Transverse colon (tissue), 4 donors: ENCODE data around the gene LY86. TPM values are rescaled to one million over a fixed set of nuclear protein-coding genes. Genes with fewer than 3 reads are reported as not detected.
A peak's percentile ranks its signal among the peaks of the same experiment; 100 is the strongest.

ENCODE experiments used
- DNase-seq: peaks from one replicate; pipeline ENCODE4 v3.0.0-alpha.2; 2019
- H3K27ac ChIP-seq, 4 donors: fragments of 200-600 bp; sonication (generic); 2 replicates each; pipeline ENCODE4 v1.5.1; 2016 to 2018; ENCODE audit warnings: inconsistent platforms in 4 of 4
- H3K27me3 ChIP-seq: fragments of 200-600 bp; sonication (generic); 2 replicates; pipeline ENCODE4 v1.5.1; 2017; ENCODE audit warnings: inconsistent platforms
- H3K36me3 ChIP-seq, 4 donors: fragments of 200-600 bp; sonication (generic); 2 replicates each; pipeline ENCODE4 v1.5.1; 2017 to 2019; ENCODE audit warnings: inconsistent platforms in 4 of 4
- H3K4me1 ChIP-seq, 4 donors: fragments of 200-600 bp; sonication (generic); 2 replicates each; pipeline ENCODE4 v1.5.1; 2017 to 2020; ENCODE audit warnings: inconsistent platforms in 4 of 4
- H3K4me3 ChIP-seq, 4 donors: fragments of 200-600 bp; sonication (generic); 1 replicate in 1 of 4; 2 replicates in 3 of 4; pipeline versions ENCODE4 v1.5.1 to v1.6.1; 2017 to 2019; ENCODE audit warnings: inconsistent platforms in 4 of 4
- H3K9me3 ChIP-seq, 2 donors: fragments of 200-600 bp; sonication (generic); 2 replicates each; pipeline ENCODE4 v1.5.1; 2017 to 2019; ENCODE audit warnings: inconsistent platforms in 2 of 2
- EP300 ChIP-seq: sonication (generic); formaldehyde crosslinking; IDR thresholded peaks from one replicate; pipeline ENCODE4 v1.6.1; 2017; ENCODE audit warnings: antibody characterized with exemption, low read depth
- POLR2A ChIP-seq: fragments of 450-650 bp; IDR thresholded peaks from one replicate; pipeline ENCODE4 v1.6.1; 2016; ENCODE audit warnings: antibody characterized with exemption, mild to moderate bottlenecking, moderate library complexity
- POLR2AphosphoS5 ChIP-seq, 3 donors: sonication (generic); formaldehyde crosslinking; IDR thresholded peaks; one replicate each; pipeline ENCODE4 v1.6.1; 2016; ENCODE audit warnings: antibody characterized with exemption in 3 of 3
- WGBS, 2 donors: methylation state at CpG; one replicate each; pipeline ENCODE4 v1.1.5; 2018; ENCODE audit warnings: low coverage in 1 of 2; 5-methylcytosine and 5-hydroxymethylcytosine counted together
- in situ Hi-C, 4 donors: fragments of 200-750 bp; cut with MboI; loops; one replicate each; pipeline versions ENCODE4 v1.15.0 to v1.15.1; 2017; ENCODE audit warnings: low sequenced_read_pairs in 3 of 4, low pct_ligation_motif_present in 1 of 4, low pct_unique_long_range_greater_than_20kb in 1 of 4
- intact Hi-C: fragments of 100-400 bp; cut with DNase I; formaldehyde crosslinking; loops from one replicate; pipeline ENCODE4 v1.15.1; 2023; ENCODE audit warnings: low total_unique reads
- total RNA-seq, 4 donors: library from RNA; depleted of rRNA; stranded (reverse); fragments of >200 nt; gene quantifications; one replicate each; pipeline ENCODE4 v1.1.0, GENCODE V29; 2016
- TF ChIP-seq, protein P1 (sequence below), 5 experiments: fragments of 200-600 bp in 3 of 5; fragments of 450-650 bp in 2 of 5; sonication (generic) in 3 of 5; IDR thresholded peaks; 1 replicate in 2 of 5; 2 replicates in 3 of 5; pipeline ENCODE4 v1.5.1; 2016 to 2017; ENCODE audit warnings: antibody characterized with exemption in 5 of 5, inconsistent platforms in 3 of 5, mild to moderate bottlenecking in 2 of 5, moderate library complexity in 1 of 5

Gene LY86
- total RNA-seq, 4 donors from 2014 or later = 10.0 TPM; not detected in 3

DNA sequence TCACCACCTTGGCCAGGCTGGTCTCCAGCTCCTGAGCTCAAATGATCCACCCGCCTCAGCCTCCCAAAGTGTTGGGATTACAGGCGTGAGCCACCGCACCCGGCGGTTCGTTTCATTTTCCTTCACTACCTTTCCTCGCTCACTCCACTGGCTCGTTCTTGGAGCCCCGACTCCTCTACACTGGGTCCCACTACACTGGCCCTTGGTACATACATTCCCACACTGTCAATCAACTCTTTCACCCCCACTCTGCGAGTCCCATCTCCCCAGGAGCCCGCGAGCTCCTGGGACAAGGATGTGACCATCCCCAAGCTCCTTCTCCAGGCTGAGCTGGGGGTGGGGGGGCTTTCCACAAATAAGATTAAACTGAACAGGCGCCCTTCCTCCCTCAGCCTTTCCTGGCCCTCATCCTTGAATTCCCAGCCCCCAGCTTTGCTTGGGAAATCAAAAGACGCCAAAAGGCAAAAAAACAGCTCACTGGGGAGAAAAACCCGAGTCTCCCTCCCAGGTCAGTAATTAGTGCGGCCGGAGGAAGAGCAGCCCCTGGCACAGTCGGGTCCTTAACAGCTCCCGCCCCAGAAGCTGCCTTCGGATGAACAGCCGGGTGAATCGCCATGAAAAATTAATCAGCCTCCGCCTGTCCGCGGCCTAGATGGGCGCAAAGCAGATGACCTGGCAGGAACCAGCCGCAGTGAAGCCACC lies 42.8 kb upstream of the LY86 start:
- H3K9me3 ChIP-seq = no peaks in the 10 kb centered on the region
- H3K4me3 ChIP-seq = peak overlapping the region in 2 of 4 donors; percentile 30 to 44
- in situ Hi-C loops (loop anchor here in 3 of 4 donors (25.0 kb wide), 1 partner anchor 483 kb away; no protein-coding TSS in a partner anchor), intact Hi-C loops (loop anchor here (5.0 kb wide), 2 partner anchors 488 to 1403 kb away; no protein-coding TSS in a partner anchor)
- H3K4me1 ChIP-seq = peaks cover 10 to 12% (median 11%) of the 10 kb centered on the region in 4 donors
- WGBS, 2 donors = 46 to 72% methylated on average over 11 to 27 of the region's 27 CpGs
- peaks cover 41% of the 10 kb centered on the region for H3K27me3 ChIP-seq
- no peak overlapping the region for H3K27ac ChIP-seq
- H3K36me3 ChIP-seq = no peaks in the 10 kb centered on the region
- TF ChIP-seq POLR2AphosphoS5 (IDR thresholded peaks at IDR 0.05) = no peak
- TF ChIP-seq POLR2A = no peak
- TF ChIP-seq EP300 = no peak
- TF ChIP-seq, protein P1, sequence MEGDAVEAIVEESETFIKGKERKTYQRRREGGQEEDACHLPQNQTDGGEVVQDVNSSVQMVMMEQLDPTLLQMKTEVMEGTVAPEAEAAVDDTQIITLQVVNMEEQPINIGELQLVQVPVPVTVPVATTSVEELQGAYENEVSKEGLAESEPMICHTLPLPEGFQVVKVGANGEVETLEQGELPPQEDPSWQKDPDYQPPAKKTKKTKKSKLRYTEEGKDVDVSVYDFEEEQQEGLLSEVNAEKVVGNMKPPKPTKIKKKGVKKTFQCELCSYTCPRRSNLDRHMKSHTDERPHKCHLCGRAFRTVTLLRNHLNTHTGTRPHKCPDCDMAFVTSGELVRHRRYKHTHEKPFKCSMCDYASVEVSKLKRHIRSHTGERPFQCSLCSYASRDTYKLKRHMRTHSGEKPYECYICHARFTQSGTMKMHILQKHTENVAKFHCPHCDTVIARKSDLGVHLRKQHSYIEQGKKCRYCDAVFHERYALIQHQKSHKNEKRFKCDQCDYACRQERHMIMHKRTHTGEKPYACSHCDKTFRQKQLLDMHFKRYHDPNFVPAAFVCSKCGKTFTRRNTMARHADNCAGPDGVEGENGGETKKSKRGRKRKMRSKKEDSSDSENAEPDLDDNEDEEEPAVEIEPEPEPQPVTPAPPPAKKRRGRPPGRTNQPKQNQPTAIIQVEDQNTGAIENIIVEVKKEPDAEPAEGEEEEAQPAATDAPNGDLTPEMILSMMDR (IDR thresholded peaks at IDR 0.05) = no peak
- DNase-seq = no peak

DNA sequence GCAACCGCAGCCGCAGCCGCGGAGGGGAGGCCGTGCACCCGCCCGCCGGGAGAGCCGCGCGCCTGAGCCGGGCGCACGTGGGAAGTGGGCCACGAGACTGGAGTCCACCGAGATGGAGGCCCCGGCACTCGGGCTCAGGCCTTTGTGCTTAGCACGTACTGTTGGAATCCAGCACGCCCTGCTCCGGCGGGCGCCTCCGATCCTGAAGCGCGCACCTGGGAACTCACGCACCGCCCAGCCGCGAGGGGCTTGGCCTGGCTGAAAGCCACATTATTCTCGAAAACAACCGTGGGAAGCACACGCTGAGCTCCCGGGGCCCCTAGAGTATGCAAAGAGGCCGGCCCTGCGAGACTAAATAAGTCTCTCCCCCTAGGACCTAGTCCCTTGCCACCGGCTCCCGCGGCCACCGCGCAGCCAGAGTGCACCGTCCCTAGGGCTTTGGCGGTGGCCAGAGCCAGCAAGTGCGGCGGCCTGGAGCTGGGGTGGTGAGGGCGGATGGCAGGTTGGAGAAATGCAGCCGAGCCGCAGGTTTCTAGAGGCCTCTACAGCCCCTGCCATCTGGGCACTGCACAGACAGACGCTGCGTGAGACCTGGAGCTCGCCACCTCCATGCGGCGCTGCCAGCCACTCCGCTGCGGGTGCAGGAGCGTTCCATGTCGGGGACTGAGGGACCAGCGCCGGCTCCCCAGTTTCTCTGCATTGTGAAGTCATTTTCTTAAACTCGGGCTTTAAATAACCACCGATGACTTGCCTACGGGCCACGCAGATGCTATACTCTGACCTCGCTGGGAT lies 42.0 kb upstream of the LY86 start:
- in situ Hi-C loops (loop anchor here in 3 of 4 donors (25.0 kb wide), 1 partner anchor 484 kb away; no protein-coding TSS in a partner anchor), intact Hi-C loops (loop anchor here (5.0 kb wide), 2 partner anchors 489 to 1404 kb away; no protein-coding TSS in a partner anchor)
- TF ChIP-seq POLR2AphosphoS5 (IDR thresholded peaks at IDR 0.05) (no peak), POLR2A (no peak), EP300 (no peak)
- TF ChIP-seq, protein P1 (IDR thresholded peaks at IDR 0.05) = no peak
- peaks cover 10 to 12% (median 11%) of the 10 kb centered on the region in 4 donors for H3K4me1 ChIP-seq
- H3K36me3 ChIP-seq = no peaks in the 10 kb centered on the region
- WGBS, 2 donors = 1 to 8% methylated on average over 2 to 49 of the region's 64 CpGs
- H3K4me3 ChIP-seq = peak overlapping the region; percentile 7 to 44 (median 22)
- peak; percentile 14 for DNase-seq
- H3K27me3 ChIP-seq = peaks cover 41% of the 10 kb centered on the region
- H3K9me3 ChIP-seq = no peaks in the 10 kb centered on the region
- H3K27ac ChIP-seq = no peak overlapping the region

DNA sequence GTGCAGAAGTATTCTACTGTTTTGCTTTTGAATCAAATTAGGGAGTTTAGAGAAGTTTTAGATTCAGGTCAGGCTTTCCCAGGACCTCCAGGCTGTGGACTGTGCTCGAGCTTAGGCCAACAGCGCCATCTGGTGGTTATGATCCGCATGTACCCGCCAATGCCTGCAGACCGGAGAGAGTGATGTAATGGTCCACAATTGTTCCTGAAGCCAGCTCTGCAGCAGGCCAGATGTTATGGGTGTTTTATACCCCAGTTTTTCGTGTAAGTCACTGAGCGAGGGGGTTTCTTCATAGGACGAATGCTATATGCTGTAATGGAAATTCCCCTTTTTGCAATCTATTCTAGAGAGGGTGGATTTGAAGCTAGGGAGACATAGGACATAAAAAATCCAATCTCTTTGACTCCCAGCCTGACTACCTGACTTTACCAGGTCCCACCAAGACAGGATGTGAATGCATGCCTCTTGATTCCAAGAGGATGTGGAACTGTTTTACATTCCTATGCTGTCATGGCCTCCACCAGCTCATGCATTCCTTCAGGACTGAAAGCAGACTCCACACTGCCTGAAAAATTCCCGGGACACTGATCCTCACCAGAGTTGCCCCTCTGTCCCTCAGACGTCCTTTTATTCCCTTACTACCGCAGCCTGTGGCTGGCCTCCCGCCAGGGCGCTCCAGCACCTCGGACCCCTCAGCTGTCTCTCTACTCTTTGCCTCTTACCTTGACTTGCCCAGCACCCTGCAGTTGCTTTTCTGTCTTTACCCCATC lies 41.2 kb upstream of the LY86 start:
- TF ChIP-seq, protein P1 (IDR thresholded peaks at IDR 0.05) = peak; percentile 89 to 92 (median 91)
- no peak for TF ChIP-seq EP300
- TF ChIP-seq POLR2A = no peak
- TF ChIP-seq POLR2AphosphoS5 (IDR thresholded peaks at IDR 0.05) = no peak
- 23 to 100% methylated on average over 2 to 14 of the region's 14 CpGs for WGBS, 2 donors
- Histone ChIP-seq H3K27ac (no peak overlapping the region), H3K27me3 (peaks cover 38% of the 10 kb centered on the region), H3K4me3 (peak overlapping the region in 3 of 4 donors; percentile 7 to 44 (median 30)), H3K36me3 (no peaks in the 10 kb centered on the region), H3K4me1 (peaks cover 10 to 12% (median 11%) of the 10 kb centered on the region in 4 donors), H3K9me3 (no peaks in the 10 kb centered on the region)
- in situ Hi-C loops (loop anchor here in 3 of 4 donors (25.0 kb wide), 1 partner anchor 485 kb away; no protein-coding TSS in a partner anchor), intact Hi-C loops (loop anchor here (5.0 kb wide), 2 partner anchors 490 to 1405 kb away; no protein-coding TSS in a partner anchor)
- peak; percentile 85 for DNase-seq
